Ascending aorta (tissue), 2 donors: Measurements from ENCODE around the gene RHBDL1. TPM values are rescaled to one million over a fixed set of nuclear protein-coding genes. Genes with fewer than 3 reads are reported as not detected.

Source experiments
- DNase-seq, 2 donors: peaks; one replicate each; pipeline ENCODE4 v3.0.0-alpha.2; 2019; ENCODE audit warnings: low spot score in 2 of 2
- H3K27ac ChIP-seq, 2 donors: fragments of 200-600 bp; sonication (generic); one replicate each; pipeline ENCODE4 v1.5.1; 2016 to 2017; ENCODE audit warnings: mild to moderate bottlenecking in 1 of 2
- H3K27me3 ChIP-seq: fragments of 200-600 bp; sonication (generic); one replicate; pipeline ENCODE4 v1.5.1; 2017
- H3K36me3 ChIP-seq, 2 donors: fragments of 200-600 bp; sonication (generic); one replicate each; pipeline ENCODE4 v1.5.1; 2016
- H3K4me1 ChIP-seq, 2 donors: fragments of 200-600 bp; sonication (generic); one replicate each; pipeline ENCODE4 v1.5.1; 2016 to 2017; ENCODE audit warnings: mild to moderate bottlenecking in 1 of 2
- H3K4me3 ChIP-seq, 2 donors: fragments of 200-600 bp; sonication (generic); one replicate each; pipeline ENCODE4 v1.5.1; 2016 to 2017; ENCODE audit warnings: mild to moderate bottlenecking in 1 of 2
- H3K9me3 ChIP-seq, 2 donors: fragments of 200-600 bp; sonication (generic); one replicate each; pipeline ENCODE4 v1.5.1; 2016
- intact Hi-C: fragments of 100-400 bp; cut with DNase I; formaldehyde crosslinking; loops from one replicate; pipeline ENCODE4 v1.15.1; 2023
- total RNA-seq: library from RNA; depleted of rRNA; stranded (reverse); fragments of >200 nt; gene quantifications from one replicate; pipeline ENCODE4 v1.1.0, GENCODE V29; 2016
- TF ChIP-seq, protein P1 (sequence below), 3 experiments: fragments of 200-600 bp in 2 of 3; fragments of 450-650 bp in 1 of 3; sonication (generic) in 2 of 3; IDR thresholded peaks; one replicate each; pipeline ENCODE4 v1.5.1; 2016 to 2019; ENCODE audit warnings: antibody characterized with exemption in 3 of 3, mild to moderate bottlenecking in 1 of 3, moderate library complexity in 1 of 3

RHBDL1 gene
- total RNA-seq, 1 donor from 2014 or later, result 1.1 TPM

DNA sequence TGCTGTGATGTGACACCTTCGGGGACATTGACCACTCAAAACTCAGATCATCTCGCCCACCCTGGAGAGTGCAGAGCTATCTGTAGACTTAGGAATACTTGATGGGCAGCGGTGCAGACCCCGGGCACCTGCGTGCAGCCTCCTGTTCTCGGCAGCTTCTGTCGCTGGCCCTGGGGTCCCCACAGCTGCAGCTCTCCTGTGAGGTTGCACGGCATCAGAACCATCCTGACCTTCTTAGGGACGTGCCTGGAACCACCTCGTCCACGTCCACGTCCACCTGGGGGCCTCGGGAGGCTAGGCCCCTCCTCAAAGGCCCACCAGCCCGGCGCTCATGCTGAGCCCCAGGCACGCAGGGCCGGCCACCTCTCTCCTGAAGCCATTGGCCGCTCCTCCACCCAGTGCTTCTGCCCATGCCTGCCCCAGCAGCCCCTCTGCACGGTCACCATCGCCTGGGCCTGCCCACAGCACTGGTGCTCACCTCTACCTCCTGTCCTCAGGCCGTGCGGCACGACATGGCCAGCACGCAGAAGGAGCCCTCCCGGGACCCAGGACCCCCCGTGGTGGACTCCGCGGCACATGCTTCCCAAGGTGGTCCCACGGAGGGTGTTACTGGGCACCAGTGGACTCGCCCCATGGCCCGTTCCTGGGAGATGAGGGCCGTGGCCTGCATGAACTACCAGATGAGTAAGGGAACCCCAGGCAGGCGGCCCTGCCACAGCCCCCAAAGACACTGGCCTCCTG is 47.0 kb upstream of the RHBDL1 start:
- DNase-seq, result no peak
- Histone ChIP-seq H3K27me3 (no peaks in the 10 kb centered on the region), H3K36me3 (peaks cover 31 to 46% of the 10 kb centered on the region in 2 donors), H3K4me3 (no peak overlapping the region), H3K27ac (no peak overlapping the region), H3K4me1 (peaks cover 0 to 5% of the 10 kb centered on the region in 2 donors), H3K9me3 (no peaks in the 10 kb centered on the region)
- TF ChIP-seq, protein P1, sequence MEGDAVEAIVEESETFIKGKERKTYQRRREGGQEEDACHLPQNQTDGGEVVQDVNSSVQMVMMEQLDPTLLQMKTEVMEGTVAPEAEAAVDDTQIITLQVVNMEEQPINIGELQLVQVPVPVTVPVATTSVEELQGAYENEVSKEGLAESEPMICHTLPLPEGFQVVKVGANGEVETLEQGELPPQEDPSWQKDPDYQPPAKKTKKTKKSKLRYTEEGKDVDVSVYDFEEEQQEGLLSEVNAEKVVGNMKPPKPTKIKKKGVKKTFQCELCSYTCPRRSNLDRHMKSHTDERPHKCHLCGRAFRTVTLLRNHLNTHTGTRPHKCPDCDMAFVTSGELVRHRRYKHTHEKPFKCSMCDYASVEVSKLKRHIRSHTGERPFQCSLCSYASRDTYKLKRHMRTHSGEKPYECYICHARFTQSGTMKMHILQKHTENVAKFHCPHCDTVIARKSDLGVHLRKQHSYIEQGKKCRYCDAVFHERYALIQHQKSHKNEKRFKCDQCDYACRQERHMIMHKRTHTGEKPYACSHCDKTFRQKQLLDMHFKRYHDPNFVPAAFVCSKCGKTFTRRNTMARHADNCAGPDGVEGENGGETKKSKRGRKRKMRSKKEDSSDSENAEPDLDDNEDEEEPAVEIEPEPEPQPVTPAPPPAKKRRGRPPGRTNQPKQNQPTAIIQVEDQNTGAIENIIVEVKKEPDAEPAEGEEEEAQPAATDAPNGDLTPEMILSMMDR (IDR thresholded peaks at IDR 0.05), result no peak
- intact Hi-C loops, result no loop called here

DNA sequence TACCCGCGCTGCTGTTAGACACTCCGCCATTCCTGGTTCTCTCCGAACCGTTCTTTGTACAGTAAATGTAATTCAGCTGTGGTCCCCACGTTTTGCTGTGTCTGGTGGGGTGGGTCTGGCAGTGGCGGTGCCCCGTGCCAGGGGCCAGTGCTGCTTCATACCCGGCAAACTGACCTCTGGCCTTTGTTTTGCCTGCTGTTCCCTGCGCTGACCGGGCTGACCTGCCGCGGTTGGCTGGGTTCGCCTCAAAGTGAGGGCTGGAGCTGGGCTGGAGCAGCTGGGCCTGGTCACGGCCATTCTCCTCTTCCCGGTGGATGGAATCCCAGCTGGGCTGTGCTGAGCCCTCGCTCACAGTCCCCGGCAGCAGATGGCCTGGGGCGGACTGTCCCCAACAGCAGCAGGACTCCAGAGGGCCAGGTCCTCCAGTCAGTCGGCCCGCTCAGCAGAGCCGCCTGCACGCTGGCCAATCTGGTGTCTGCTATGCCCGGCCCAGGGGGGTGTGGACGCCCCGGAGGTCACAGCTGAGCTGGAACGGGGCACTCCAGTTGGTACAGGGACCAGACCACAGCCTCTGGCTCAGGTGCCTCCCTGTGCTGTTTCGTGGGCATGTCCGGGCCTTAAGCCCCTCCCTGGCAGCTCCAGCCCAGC is 46.2 kb upstream of the RHBDL1 start:
- DNase-seq, result no peak

DNA sequence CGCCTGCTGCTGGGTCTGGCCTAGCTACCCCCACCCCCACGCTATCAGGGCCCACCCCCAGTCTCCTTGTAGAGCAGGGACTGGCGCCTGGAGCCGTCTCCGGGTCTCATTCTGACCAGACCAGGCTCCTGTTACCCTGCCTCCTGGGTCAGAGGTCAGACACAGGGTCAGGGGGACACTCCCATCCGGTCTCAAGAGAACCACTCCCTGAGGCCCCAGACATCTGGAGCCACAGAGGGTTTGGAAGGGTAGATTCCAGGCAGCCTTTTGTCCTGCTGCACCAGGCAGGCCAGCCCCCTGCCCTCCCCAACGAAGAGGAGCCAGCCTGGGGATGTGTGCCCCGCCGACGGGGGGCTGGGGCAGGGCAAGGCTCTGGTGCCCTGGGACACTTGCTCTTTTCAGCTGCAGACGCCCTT is 45.6 kb upstream of the RHBDL1 start:
- H3K4me3 ChIP-seq, result no peak overlapping the region
- no peaks in the 10 kb centered on the region for H3K27me3 ChIP-seq
- intact Hi-C loops, result no loop called here
- no peak for DNase-seq
- H3K27ac ChIP-seq, result no peak overlapping the region
- TF ChIP-seq, protein P1 (IDR thresholded peaks at IDR 0.05), result no peak
- peaks cover 39 to 55% of the 10 kb centered on the region in 2 donors for H3K36me3 ChIP-seq
- no peaks in the 10 kb centered on the region for H3K9me3 ChIP-seq
- peaks cover 0 to 5% of the 10 kb centered on the region in 2 donors for H3K4me1 ChIP-seq

More for the DNA sequence above, 46.2 kb upstream of the RHBDL1 start:
- Histone ChIP-seq H3K9me3 (no peaks in the 10 kb centered on the region), H3K36me3 (peaks cover 39 to 55% of the 10 kb centered on the region in 2 donors), H3K4me1 (peaks cover 0 to 5% of the 10 kb centered on the region in 2 donors), H3K27ac (no peak overlapping the region), H3K4me3 (no peak overlapping the region), H3K27me3 (no peaks in the 10 kb centered on the region)
- TF ChIP-seq, protein P1 (IDR thresholded peaks at IDR 0.05), result no peak
- intact Hi-C loops, result no loop called here

DNA sequence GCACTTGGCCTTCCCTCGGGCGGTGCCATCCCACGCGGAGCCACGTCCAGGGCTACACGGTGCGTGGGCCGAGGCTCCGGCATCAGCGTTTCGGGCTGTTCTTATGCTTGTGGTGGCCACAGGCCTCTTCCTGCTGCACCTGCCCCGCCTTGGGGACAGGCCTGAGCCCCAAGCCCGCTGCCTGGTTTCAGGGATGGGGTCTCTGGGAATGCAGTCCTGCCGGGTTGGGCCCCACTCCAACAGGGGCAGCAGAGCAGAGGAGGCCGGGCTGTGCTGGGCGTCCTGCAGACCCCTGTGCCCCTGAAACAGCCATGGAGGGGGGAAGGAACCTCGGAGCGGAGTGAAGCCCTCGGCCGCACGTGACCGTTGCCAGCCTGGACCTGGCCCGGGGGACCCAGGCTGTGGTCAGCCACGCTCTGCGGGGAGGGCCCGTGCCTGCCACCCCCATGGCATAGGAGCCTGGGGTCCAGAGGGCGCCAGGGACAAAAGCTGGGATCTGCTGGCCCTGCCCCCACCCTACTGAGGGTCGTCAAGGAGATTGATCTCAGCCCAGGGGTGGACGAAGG is 45.1 kb upstream of the RHBDL1 start:
- no peak overlapping the region for H3K4me3 ChIP-seq
- no peaks in the 10 kb centered on the region for H3K27me3 ChIP-seq
- peaks cover 2 to 9% of the 10 kb centered on the region in 2 donors for H3K4me1 ChIP-seq
- TF ChIP-seq, protein P1 (IDR thresholded peaks at IDR 0.05), result no peak
- peaks cover 39 to 51% of the 10 kb centered on the region in 2 donors for H3K36me3 ChIP-seq
- intact Hi-C loops, result no loop called here
- no peak overlapping the region for H3K27ac ChIP-seq
- DNase-seq, result no peak
- H3K9me3 ChIP-seq, result no peaks in the 10 kb centered on the region

DNA sequence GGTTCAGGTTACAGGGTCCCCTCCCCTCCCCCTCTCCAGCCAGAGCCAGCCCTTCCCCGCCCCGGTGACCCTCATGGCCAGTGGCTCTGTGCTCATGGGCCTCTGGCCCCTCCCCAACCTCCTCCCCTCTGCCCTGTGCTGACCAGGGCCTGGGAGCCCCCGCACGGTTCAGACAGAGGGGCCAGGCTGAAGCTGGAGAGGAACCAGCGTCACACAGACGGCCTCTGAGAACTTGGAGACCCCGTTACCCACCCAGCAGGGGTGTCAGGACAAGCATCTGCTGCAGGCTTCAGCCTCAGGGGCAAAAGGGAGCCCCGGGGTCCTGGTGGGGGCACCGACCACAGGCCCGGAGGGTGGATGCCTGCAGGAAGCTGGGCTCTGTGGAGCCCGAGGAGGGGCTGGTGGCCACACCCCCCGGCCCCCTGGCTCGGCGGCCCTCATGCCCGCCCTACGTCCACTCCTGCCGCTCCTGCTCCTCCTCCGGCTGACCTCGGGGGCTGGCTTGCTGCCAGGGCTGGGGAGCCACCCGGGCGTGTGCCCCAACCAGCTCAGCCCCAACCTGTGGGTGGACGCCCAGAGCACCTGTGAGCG is 44.6 kb upstream of the RHBDL1 start, which contains the start of gene WFIKKN1:
Gene WFIKKN1, plus strand, starts transcription at position 171 of the 591 bp plus-strand sequence. Its CDS starts 269 bp downstream, at position 440.
- Histone ChIP-seq H3K36me3 (peaks cover 36 to 46% of the 10 kb centered on the region in 2 donors), H3K27me3 (no peaks in the 10 kb centered on the region), H3K4me3 (no peak within 1 kb of the TSS), H3K27ac (no peak within 1 kb of the TSS), H3K4me1 (peaks cover 6 to 14% of the 10 kb centered on the region in 2 donors), H3K9me3 (no peaks in the 10 kb centered on the region)
- intact Hi-C loops, result no loop called here
- no peak for DNase-seq
- TF ChIP-seq, protein P1 (IDR thresholded peaks at IDR 0.05), result no peak
